AG08395 (cell line): ENCODE data around the gene DUSP15.

Experiments
- DNase-seq: peaks from one replicate; pipeline ENCODE4 v3.0.0; 2012; ENCODE audit warnings: mixed read lengths, low spot score

DUSP15 gene

DNA sequence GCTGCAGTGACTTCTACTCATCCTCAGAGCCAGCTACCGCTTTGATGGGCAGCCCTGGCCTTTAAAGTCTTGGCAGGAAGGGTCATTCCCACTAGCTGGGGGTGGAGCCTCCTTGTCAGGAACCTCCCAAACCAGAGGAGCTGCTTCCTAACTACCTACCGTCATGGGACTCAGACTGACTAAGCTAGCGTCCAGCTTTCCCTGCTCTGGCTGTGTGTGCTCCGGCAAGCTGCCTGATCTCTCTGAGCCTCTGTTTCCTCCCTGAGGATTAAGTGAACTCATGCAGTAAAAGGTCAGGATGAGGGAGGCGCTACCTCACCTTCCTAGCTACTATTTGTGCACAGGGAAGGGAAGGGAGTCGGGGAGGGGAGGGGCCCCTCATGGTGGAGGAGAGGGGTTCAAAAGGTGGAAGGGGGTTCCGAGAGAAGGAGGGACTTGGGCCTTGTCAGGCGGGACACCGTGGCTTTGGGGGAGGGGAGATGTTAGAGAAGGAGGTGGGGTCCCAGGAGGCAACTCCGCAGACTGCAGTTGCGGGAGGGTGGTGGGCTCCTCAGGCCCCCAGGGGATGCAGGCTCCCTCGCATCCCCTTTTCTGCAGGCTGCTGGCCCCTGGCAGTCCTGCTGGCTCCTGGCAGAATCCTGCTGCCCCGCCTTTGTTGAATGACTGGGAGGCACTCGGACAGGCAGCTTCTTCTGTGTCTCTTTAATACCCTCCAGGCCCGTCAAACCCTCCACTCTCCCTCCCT, 9.8 kb downstream of the DUSP15 start:
- DNase-seq, result peak; percentile 41

- DNase-seq, result no peak
Measured at GRCh38 chr20:31859998-31860380, 10.3 kb downstream of the DUSP15 start.

DNA sequence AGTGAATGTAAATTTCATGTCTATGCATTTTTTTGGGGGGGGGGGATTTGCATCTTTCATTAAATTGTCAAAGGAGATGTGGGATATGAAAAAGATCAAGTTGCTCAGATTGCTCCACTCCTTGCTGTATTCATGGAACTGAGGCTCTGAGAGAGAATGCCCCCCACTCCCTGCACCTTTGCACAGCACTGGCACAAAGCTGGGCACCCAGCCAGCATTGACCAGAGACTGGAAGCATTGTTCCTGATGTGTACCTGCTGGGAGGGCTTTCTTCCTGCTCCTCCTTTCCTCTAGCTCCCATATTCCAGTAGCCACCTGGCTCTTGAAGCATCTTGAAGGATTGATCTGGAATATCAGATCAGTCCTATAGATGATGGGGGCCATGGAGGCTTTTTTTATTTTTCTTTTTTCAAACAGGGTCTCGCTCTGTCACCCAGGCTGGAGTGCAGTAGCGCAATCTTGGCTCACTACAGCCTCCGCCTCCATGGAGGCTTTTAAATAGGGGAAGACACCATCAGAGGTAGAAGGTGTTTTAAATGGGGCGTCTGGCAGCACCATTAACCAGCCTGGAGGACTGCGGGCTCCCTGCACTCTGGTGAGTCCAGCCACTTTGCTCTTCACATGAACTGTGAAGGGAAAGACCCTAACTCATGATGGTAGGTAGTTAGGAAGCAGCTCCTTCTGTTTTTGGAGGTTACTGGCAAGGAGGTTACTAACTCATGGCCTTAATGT, 10.9 kb downstream of the DUSP15 start:
- DNase-seq, result no peak

GRCh38 chr20:31858760-31859083, 11.6 kb downstream of the DUSP15 start:
- no peak for DNase-seq

DNA sequence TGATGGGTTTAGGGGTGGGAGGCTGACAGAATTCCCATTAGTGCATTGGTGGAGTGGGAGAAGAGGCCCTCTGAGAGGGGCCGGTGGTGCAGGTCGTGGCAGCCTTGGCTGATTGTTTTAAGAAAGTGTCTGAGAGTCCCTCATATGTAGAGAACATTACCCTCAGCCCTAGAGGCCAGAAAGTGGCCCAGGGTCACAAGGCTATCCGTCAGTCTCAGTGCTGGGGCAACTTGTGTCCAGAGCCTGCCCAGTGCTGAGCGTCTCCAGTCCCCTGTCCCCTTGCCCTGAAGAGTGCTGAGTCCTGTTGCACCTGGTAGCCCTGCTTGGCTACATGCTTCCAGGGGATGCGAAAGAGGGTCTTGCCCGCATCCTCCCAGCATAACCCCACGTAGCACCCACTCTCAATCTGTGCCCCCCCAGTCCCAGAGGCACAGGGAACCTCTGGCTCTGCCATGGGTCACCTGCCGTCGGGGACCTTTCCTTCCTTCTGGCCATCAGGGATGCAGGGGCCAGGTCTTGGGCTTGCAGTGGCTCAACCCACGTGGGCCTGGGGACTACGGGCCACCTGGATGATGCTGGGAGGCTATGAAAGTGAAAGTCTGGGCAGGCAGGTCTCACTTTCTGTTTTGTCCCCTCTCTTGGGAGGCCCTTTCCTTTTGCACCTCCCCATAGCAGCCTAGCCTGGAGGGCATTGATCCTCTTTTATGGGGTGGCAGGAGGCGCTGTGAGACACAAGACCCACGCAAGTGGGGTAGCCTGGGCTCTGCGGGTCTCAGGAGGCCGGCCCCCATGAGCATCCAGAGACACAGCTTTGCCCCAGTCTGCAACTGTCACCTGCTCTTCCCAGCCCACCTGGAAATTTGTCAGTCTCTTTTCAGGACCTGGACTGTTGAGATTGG, 12.2 kb downstream of the DUSP15 start:
- no peak for DNase-seq

DNA sequence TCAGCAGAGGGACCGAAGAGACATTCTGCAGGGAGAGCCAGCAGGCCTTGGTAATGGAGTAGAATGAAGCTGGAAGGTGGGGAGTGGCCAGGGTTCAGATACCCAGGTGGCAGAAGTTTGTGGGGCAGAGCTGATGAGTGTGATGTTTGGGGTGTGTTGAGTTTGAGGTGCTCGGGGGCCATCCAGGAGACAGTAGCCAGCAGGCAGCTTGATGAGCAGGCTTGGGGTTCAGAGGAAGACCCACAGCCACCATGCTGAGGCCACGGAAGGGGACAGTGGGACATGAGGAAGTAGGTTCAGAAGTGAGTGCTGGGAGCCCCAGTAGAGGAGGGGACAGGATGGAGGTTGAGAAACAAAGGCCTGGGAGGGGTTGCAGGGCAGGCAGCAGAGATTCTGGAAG, 13.8 kb downstream of the DUSP15 start:
- no peak for DNase-seq

DNA sequence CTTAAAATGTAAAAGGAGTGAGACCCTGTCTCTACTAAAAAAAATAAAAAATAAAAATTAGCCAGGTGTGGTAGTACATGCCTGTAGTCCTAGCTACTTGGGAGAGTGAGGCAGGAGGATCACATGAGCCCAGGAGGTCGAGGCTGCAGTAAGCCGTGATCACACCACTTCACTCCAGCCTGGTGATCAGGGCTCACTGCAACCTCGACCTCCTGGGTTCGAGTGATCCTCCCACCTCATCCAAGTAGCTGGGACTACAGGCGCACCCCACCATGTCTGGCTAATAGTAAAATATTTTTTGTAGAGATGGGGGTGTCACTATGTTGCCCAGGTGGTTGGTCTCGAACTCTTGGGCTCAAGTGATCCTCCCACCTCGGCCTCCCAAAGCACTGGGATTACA, 16.8 kb downstream of the DUSP15 start:
- DNase-seq, result no peak

DNA sequence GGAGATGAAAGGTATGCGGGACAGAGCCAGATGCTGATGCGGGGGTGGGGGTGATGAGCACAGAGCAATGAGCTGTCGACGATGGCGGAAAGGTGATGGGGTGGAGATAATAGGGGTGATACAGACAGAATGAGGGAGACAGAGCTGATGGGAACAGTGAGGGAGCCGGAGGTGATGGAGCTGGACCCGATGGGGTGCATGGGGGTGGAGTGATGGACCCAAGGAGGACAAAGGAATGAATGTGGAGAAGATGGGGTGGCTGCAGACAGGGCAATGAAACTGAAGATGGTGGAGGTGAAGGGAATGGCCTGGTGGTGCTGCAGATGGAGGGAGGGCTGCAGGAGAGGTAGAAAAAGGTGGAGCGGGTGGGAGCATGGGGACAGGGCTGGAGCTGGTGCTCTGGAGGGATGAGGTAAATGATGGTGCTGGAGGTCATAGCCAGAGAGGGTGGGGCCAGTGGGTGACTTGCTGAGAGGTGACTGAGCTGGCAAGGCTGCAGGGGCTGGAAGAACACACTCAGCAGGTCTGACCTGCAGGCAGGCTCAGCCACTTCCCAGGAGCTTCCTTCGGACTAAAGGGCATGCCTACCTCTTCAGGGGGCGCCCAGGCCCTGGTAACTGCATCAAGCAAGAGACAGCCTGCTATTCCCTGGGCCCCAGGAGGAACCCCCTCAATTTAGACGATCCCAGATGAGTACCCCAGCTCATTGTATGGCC, 18.9 kb downstream of the DUSP15 start:
- no peak for DNase-seq

DNA sequence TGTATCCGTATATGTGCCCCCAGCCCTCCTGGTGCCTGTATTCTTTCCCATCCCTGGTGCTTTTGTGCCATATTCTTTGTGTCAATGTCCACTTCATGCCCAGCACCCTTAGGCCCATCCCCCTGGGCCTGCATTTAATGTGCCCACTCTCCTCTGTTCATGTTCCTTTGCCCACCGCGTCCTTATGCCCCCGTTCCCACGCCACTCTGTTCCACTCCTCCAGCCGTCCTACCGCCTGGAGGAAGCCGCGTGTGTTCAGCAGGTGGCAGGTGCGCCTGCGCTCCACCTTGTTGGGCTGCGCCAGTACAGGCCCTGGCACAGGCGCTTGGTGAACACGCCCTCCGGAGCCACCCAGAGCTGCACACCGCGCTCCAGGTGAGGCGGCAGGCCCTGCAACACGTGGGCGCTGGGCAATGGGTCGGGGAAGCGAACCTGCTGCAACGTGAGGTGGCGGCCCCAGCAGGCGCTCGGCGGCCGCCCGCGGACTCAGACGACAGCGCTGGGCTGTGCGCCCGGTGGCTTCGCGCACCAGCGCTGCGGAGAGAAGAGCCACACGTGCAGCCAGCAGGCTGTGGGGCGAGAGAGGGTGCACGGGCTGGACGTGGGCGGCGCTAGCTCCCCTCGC, 20.9 kb downstream of the DUSP15 start:
- no peak for DNase-seq

- no peak for DNase-seq
Measured at GRCh38 chr20:31848088-31848999, 22.0 kb downstream of the DUSP15 start.

GRCh38 chr20:31846793-31847138, 23.6 kb downstream of the DUSP15 start:
- no peak for DNase-seq

DNA sequence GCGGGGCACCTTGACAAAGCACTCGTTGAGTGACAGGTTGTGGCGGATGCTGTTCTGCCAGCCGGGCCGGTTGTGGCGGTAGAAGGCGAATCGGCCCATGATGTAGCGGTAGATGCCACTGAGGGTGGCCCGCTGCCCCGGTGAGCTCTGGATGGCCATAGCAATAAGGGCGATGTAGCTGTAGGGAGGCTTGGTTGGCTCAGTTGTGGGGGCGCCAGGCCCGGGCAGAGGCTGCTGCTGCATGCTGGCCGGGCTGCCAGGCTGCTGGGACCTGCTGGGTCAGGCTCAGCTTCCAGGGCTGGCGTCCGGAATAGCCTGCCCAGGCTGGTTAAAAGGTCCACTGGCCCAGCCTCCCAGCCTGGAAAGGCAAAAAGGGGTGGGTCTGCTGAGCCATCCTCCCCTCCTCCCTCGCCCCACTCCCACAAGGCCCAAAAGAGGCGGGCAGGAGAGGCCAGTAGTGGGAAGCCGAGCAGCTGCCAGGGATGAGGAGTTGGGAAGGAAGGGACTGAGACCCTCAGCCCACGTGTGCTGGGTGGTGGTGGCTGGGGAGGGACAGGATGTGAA, 24.9 kb downstream of the DUSP15 start, which contains the start of gene FOXS1:
FOXS1 (minus strand) TSS at position 305 of the 564 bp plus-strand sequence; CDS start at position 243, 62 bp downstream.
- DNase-seq, result no peak

- DNase-seq, result no peak
Measured at GRCh38 chr20:31844737-31845299, 25.5 kb downstream of the DUSP15 start.

DNA sequence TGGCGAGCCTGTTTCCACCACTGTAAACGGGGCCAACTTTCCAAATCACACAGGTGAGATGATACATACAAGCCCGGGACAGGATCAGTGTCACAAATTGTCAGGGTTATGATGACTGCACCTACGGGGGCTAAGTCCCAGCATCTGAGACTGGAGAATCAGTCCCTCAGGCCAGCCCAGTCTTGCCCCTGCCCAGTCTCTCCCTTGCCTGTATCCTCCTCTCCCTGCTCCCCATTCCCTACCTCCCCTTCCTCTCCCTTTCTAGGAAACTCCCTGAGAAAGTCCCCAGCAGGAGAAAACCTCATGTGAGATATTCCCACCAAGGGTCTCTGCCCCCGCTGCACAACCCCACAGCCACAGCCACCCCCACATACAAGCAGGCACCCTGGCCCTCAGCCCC, 26.4 kb downstream of the DUSP15 start:
- DNase-seq, result no peak

DNA sequence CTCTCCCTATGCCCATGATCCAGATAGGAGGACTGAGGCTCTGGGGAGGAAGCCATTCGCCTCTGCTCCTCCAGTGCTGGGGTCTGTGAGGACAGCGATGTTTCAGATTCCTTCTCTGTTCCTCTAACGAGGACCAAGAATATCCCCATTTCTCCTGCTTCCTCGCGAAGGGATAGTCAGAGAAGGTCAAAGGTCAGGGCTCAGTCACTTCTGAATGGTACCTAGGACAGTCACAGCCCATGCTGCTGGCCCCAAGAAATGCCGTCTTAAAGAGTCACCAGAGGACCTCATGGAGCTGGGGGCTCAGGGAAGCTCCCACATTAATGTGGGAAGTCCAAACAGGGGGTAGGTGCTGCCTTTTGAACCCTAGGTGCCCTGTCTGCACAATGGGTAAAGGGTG, 27.0 kb downstream of the DUSP15 start:
- DNase-seq, result no peak

DNA sequence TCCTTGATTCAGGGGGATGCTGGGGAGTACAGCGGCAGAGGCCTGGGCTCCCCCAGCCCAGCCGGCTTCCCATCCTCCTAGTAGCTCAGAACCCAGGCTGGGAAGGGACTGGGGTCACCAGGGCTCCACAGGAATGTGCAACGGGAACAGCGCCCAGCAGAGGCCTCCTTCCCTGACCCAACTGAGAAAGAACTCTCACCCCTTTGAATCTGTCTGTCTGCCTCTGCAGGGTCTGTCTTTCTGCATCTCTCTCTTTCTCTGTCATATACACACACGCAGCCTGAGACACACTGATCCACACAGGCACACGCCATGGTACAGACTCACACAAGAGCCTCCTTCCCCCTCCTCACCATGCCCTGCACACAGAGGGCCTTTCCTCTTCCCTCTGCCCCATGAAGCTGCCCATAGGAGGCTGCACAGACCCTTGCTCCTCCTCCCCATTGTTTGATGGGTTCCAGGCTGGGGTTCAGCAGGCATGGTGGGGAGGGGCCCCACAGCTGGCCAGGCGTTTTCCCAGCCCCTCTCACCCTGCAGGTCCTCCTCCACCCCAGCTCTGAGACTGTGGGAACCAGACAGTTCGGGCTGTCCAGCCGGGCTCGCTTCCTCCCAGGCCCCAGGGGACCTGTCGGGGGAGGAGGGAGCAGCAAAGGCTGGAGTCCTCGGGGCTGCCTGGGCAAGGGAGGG, 27.7 kb downstream of the DUSP15 start:
- peak; percentile 25 for DNase-seq

DNA sequence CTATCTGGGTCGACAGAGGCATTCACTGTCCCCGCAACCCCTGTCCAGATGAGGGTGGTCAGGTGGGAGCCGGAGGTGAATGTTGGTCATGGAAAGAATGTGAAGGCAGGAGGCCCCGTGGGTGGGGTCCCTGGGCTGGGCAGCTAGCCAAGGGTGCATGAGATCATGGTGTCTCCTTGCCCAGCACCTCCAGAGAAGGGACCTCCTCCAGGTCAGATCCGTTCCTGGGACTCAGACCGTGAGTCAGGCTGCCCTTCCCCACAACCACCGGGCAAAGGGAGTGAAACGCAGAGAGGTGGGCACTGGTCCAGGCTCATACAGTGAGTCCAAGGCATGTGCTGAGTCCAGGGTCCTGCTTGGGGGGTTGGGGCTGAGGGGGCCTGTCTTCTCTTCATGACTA, 28.4 kb downstream of the DUSP15 start:
- DNase-seq, result peak; percentile 19

DNA sequence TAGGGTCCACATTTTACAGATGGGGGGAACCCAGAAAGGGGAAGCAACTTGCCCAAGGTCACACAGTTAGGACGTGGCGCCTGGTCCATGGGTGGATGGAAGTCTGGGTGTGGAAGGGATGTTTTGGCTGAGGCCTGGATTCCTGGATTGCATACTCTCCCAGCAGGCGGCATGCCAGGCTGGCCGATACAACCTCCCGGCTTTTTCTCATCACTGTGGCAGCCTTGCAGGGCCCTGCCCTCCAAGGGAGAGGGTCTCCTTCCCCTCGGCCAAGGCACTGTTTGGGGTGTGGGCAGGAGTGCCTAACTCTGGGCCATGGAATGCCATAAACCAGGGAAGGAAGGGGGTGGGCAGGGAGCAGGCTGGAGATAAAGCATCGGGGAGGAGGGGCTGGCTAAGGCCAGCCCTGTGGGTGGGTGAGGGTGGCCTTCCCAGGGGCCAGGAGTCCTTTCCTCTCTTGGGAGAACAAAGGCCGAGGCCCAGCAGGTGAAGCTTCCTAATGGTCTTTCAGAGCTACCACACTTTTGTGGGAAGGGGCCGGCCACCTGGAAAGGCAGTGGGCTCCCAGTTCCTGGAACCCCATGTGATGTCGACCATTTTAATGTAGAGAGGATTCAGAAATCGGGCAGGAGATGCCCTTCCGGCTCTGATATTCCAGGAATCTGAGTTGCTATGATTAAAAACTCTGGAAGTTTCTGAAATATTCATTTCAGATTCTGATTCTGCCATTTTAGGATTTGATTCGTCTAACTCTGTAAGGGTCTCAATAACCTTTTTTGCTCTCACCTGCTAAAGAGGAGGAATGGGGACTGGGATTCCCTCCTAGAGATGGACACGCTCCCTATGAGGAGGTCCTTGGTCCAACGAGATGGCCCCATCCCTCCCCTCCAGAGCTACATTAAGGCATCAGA, 29.2 kb downstream of the DUSP15 start:
- DNase-seq, result peak; percentile 25
